Measurements from ENCODE around the gene EIF4G3. TPM values are rescaled to one million over a fixed set of nuclear protein-coding genes. Genes with fewer than 3 reads are reported as not detected.
A peak's percentile ranks its signal among the peaks of the same experiment; 100 is the strongest.

Gene EIF4G3
- total and polyA plus RNA-seq, 9 of the 15 experiments (the other 6 are each of a cell fraction or from before 2014, with no cell fraction given): 6.7 to 40.5 (median 32.1) TPM

DNA sequence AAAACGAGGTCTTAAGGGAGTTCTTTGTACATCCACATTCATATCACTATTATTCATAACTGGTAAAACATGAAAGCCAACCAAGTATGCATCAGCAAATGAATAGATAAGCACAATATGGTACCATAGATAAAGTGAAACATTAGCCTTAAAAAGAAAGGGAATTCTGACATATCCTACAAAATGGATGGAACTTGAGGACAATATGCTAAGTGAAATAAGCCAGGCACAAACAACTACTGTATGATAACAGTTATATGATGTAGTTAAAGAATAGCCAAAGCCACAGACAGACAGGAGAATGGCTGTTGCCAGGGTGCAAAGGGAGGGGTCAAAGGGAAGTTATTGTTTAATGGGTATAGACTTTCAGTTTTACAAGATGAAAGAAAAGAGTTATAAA is 148.9 kb downstream of the EIF4G3 start (continued):
- no peak for TF ChIP-seq TBL1XR1 (IDR thresholded peaks at IDR 0.05; ENCODE audit: low read length in 2 of 2)
- TF ChIP-seq, protein P1, sequence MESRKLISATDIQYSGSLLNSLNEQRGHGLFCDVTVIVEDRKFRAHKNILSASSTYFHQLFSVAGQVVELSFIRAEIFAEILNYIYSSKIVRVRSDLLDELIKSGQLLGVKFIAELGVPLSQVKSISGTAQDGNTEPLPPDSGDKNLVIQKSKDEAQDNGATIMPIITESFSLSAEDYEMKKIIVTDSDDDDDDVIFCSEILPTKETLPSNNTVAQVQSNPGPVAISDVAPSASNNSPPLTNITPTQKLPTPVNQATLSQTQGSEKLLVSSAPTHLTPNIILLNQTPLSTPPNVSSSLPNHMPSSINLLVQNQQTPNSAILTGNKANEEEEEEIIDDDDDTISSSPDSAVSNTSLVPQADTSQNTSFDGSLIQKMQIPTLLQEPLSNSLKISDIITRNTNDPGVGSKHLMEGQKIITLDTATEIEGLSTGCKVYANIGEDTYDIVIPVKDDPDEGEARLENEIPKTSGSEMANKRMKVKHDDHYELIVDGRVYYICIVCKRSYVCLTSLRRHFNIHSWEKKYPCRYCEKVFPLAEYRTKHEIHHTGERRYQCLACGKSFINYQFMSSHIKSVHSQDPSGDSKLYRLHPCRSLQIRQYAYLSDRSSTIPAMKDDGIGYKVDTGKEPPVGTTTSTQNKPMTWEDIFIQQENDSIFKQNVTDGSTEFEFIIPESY (CRISPR knock-in tag; IDR thresholded peaks at IDR 0.05): no peak
- TF ChIP-seq NFIC (IDR thresholded peaks at IDR 0.05): peak; percentile 47
- TF ChIP-seq, protein P2, sequence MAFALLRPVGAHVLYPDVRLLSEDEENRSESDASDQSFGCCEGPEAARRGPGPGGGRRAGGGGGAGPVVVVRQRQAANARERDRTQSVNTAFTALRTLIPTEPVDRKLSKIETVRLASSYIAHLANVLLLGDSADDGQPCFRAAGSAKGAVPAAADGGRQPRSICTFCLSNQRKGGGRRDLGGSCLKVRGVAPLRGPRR (CRISPR knock-in tag; IDR thresholded peaks at IDR 0.05): no peak
- TF ChIP-seq POLR2B (IDR thresholded peaks at IDR 0.05; ENCODE audit: low read depth, partially characterized antibody): no peak
- TF ChIP-seq SMARCA4 (IDR thresholded peaks at IDR 0.05): peak; percentile 80; the same call in 1 of the 2 replicates
- TF ChIP-seq, protein P3, sequence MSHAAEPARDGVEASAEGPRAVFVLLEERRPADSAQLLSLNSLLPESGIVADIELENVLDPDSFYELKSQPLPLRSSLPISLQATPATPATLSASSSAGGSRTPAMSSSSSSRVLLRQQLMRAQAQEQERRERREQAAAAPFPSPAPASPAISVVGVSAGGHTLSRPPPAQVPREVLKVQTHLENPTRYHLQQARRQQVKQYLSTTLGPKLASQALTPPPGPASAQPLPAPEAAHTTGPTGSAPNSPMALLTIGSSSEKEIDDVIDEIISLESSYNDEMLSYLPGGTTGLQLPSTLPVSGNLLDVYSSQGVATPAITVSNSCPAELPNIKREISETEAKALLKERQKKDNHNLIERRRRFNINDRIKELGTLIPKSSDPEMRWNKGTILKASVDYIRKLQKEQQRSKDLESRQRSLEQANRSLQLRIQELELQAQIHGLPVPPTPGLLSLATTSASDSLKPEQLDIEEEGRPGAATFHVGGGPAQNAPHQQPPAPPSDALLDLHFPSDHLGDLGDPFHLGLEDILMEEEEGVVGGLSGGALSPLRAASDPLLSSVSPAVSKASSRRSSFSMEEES (CRISPR knock-in tag; IDR thresholded peaks at IDR 0.05): no peak
- TF ChIP-seq NR3C1 (CRISPR knock-in tag; IDR thresholded peaks at IDR 0.05): no peak
- TF ChIP-seq RFX1 (IDR thresholded peaks at IDR 0.05): peak; percentile 59
- TF ChIP-seq, protein P4, sequence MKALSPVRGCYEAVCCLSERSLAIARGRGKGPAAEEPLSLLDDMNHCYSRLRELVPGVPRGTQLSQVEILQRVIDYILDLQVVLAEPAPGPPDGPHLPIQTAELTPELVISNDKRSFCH (CRISPR knock-in tag; IDR thresholded peaks at IDR 0.05): no peak
- TF ChIP-seq, protein P4 (tag; IDR thresholded peaks at IDR 0.05): no peak
- TF ChIP-seq, protein P5, sequence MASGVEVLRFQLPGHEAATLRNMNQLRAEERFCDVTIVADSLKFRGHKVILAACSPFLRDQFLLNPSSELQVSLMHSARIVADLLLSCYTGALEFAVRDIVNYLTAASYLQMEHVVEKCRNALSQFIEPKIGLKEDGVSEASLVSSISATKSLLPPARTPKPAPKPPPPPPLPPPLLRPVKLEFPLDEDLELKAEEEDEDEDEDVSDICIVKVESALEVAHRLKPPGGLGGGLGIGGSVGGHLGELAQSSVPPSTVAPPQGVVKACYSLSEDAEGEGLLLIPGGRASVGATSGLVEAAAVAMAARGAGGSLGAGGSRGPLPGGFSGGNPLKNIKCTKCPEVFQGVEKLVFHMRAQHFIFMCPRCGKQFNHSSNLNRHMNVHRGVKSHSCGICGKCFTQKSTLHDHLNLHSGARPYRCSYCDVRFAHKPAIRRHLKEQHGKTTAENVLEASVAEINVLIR (CRISPR knock-in tag; IDR thresholded peaks at IDR 0.05): no peak
- TF ChIP-seq, protein P6, sequence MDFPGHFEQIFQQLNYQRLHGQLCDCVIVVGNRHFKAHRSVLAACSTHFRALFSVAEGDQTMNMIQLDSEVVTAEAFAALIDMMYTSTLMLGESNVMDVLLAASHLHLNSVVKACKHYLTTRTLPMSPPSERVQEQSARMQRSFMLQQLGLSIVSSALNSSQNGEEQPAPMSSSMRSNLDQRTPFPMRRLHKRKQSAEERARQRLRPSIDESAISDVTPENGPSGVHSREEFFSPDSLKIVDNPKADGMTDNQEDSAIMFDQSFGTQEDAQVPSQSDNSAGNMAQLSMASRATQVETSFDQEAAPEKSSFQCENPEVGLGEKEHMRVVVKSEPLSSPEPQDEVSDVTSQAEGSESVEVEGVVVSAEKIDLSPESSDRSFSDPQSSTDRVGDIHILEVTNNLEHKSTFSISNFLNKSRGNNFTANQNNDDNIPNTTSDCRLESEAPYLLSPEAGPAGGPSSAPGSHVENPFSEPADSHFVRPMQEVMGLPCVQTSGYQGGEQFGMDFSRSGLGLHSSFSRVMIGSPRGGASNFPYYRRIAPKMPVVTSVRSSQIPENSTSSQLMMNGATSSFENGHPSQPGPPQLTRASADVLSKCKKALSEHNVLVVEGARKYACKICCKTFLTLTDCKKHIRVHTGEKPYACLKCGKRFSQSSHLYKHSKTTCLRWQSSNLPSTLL (IDR thresholded peaks at IDR 0.05): no peak
- TF ChIP-seq, protein P7, sequence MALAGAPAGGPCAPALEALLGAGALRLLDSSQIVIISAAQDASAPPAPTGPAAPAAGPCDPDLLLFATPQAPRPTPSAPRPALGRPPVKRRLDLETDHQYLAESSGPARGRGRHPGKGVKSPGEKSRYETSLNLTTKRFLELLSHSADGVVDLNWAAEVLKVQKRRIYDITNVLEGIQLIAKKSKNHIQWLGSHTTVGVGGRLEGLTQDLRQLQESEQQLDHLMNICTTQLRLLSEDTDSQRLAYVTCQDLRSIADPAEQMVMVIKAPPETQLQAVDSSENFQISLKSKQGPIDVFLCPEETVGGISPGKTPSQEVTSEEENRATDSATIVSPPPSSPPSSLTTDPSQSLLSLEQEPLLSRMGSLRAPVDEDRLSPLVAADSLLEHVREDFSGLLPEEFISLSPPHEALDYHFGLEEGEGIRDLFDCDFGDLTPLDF (CRISPR knock-in tag; IDR thresholded peaks at IDR 0.05): no peak
- peak; percentile 81; the same call in 1 of the 2 replicates for TF ChIP-seq SMARCE1 (IDR thresholded peaks at IDR 0.05)
- no peak for TF ChIP-seq CBX2 (IDR thresholded peaks at IDR 0.05; ENCODE audit: insufficient read depth, low read length, poor library complexity, severe bottlenecking)
- TF ChIP-seq SMAD2 (IDR thresholded peaks at IDR 0.05; ENCODE audit: low read depth, low read length): no peak
- TF ChIP-seq, protein P8, sequence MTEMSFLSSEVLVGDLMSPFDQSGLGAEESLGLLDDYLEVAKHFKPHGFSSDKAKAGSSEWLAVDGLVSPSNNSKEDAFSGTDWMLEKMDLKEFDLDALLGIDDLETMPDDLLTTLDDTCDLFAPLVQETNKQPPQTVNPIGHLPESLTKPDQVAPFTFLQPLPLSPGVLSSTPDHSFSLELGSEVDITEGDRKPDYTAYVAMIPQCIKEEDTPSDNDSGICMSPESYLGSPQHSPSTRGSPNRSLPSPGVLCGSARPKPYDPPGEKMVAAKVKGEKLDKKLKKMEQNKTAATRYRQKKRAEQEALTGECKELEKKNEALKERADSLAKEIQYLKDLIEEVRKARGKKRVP (CRISPR knock-in tag; IDR thresholded peaks at IDR 0.05): no peak
- TF ChIP-seq BCL6 (CRISPR knock-in tag; IDR thresholded peaks at IDR 0.05): no peak
- no peak for TF ChIP-seq PHB2 (IDR thresholded peaks at IDR 0.05; ENCODE audit: low read depth)

Measured in K562 (cell line).